Measurements from ENCODE around the gene UBAC1. TPM values are rescaled to one million over a fixed set of nuclear protein-coding genes. Genes with fewer than 3 reads are reported as not detected.

UBAC1 gene
- total RNA-seq, 1 donor from 2014 or later, result 25.5 TPM

- POLR2A ChIA-PET, result no interaction called here
- H3K27me3 Mint-ChIP-seq, result no peaks in the 10 kb centered on the region
- H3K4me3 Mint-ChIP-seq, result no peak overlapping the region
- H3K27ac Mint-ChIP-seq, result no peak overlapping the region
- intact Hi-C loops (cut with micrococcal nuclease), result no loop called here
- CTCF ChIA-PET, result no interaction called here
- H3K9me3 Mint-ChIP-seq, result peaks cover 2% of the 10 kb centered on the region
- TF ChIP-seq, protein P1, sequence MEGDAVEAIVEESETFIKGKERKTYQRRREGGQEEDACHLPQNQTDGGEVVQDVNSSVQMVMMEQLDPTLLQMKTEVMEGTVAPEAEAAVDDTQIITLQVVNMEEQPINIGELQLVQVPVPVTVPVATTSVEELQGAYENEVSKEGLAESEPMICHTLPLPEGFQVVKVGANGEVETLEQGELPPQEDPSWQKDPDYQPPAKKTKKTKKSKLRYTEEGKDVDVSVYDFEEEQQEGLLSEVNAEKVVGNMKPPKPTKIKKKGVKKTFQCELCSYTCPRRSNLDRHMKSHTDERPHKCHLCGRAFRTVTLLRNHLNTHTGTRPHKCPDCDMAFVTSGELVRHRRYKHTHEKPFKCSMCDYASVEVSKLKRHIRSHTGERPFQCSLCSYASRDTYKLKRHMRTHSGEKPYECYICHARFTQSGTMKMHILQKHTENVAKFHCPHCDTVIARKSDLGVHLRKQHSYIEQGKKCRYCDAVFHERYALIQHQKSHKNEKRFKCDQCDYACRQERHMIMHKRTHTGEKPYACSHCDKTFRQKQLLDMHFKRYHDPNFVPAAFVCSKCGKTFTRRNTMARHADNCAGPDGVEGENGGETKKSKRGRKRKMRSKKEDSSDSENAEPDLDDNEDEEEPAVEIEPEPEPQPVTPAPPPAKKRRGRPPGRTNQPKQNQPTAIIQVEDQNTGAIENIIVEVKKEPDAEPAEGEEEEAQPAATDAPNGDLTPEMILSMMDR (IDR thresholded peaks at IDR 0.05), result no peak
- ATAC-seq (ENCODE audit: low read depth) (no peak), DNase-seq (no peak)
- H3K4me1 Mint-ChIP-seq, result peaks cover 38% of the 10 kb centered on the region
- H3K36me3 Mint-ChIP-seq (ENCODE audit: low read depth), result no peaks in the 10 kb centered on the region
These were observed 60.0 kb downstream of the UBAC1 start for GRCh38 chr9:135901031-135901758.

DNA sequence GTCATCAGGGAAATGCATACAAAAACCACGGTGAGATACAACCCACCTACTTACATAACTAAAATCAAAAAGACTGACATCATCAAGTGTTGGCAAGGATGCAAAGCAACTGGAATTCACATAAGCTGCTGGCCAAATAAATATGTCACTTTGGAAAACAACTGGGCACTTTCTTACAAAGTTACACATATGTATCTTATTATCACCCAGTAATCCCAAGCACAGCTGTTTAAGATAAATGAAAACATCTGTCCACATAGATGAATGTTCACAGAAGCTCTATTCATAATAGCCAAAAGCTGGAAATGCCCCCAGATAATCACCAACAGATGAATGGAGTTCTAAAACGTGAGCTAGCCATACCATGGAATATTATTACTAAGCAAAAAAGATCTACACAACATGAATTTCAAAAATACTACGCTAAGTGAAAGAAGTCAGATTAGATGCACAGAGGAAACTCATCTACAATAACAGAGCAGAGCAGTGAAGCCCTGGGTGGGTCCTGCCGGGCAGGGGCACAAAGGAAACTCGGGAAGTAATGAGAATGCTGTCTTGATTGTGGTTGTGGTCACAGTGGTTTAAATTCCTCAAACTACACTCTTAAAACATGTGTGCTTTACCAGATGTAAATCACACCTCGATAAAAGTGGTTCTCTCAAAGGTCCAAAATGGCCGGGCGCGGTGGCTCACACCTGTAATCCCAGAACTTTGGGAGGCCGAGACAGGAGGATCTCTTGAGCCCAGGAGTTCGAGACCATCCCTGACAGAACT, 62.4 kb downstream of the UBAC1 start:
- Mint-ChIP-seq H3K9me3 (peaks cover 2% of the 10 kb centered on the region), H3K27me3 (no peaks in the 10 kb centered on the region), H3K4me1 (peaks cover 40% of the 10 kb centered on the region), H3K4me3 (no peak overlapping the region), H3K27ac (no peak overlapping the region), H3K36me3 (ENCODE audit: low read depth) (no peaks in the 10 kb centered on the region)
- DNase-seq (no peak), ATAC-seq (ENCODE audit: low read depth) (no peak)
- POLR2A ChIA-PET, result no interaction called here
- TF ChIP-seq, protein P1 (IDR thresholded peaks at IDR 0.05), result no peak
- intact Hi-C loops (cut with micrococcal nuclease), result no loop called here
- CTCF ChIA-PET, result no interaction called here

DNA sequence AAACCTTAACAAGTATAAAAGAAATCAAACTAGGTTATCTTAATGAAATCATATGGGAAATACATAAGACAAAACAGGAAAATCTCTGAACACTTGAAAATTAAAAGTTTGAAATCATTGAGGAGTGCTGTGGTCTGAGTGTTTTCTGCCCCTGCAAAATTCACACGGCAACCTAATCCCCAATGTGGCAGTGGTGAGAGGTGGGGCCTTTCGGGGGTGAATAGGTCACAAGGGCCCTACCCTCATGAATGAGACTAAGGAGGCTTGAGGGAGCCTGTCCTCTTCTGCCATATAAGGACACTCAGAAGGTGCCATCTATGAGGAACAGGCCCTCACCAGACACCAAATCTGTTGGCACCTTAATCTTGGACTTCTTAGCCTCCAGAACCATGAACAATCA, 64.5 kb downstream of the UBAC1 start:
- Mint-ChIP-seq H3K4me3 (no peak overlapping the region), H3K4me1 (peaks cover 48% of the 10 kb centered on the region), H3K27ac (no peak overlapping the region), H3K9me3 (peaks cover 2% of the 10 kb centered on the region), H3K27me3 (no peaks in the 10 kb centered on the region), H3K36me3 (ENCODE audit: low read depth) (no peaks in the 10 kb centered on the region)
- intact Hi-C loops (cut with micrococcal nuclease), result no loop called here
- TF ChIP-seq, protein P1 (IDR thresholded peaks at IDR 0.05), result no peak
- no peak for DNase-seq
- no peak for ATAC-seq (ENCODE audit: low read depth)
- ChIA-PET CTCF (no interaction called here), POLR2A (no interaction called here)

- POLR2A ChIA-PET, result no interaction called here
- Mint-ChIP-seq H3K27me3 (no peaks in the 10 kb centered on the region), H3K4me1 (peaks cover 48% of the 10 kb centered on the region), H3K36me3 (ENCODE audit: low read depth) (no peaks in the 10 kb centered on the region), H3K27ac (no peak overlapping the region), H3K4me3 (no peak overlapping the region), H3K9me3 (peaks cover 2% of the 10 kb centered on the region)
- CTCF ChIA-PET, result no interaction called here
- ATAC-seq (ENCODE audit: low read depth), result no peak
- intact Hi-C loops (cut with micrococcal nuclease), result no loop called here
- DNase-seq, result no peak
- TF ChIP-seq, protein P1 (IDR thresholded peaks at IDR 0.05), result no peak
These were observed 65.0 kb downstream of the UBAC1 start for GRCh38 chr9:135896205-135896604.

GRCh38 chr9:135895202-135895848, 65.8 kb downstream of the UBAC1 start:
- DNase-seq (no peak), ATAC-seq (ENCODE audit: low read depth) (no peak)
- ChIA-PET CTCF (no interaction called here), POLR2A (no interaction called here)
- Mint-ChIP-seq H3K27ac (no peak overlapping the region), H3K4me3 (no peak overlapping the region), H3K4me1 (peaks cover 52% of the 10 kb centered on the region), H3K27me3 (no peaks in the 10 kb centered on the region), H3K36me3 (ENCODE audit: low read depth) (no peaks in the 10 kb centered on the region), H3K9me3 (peaks cover 2% of the 10 kb centered on the region)
- intact Hi-C loops (cut with micrococcal nuclease), result no loop called here
- TF ChIP-seq, protein P1 (IDR thresholded peaks at IDR 0.05), result no peak
